Skeletal muscle cell (primary cell): Measurements from ENCODE around the gene CCDC73.
"Not testable (repeated sequence)": the region's sequence is repeated elsewhere in the genome, so short reads cannot be mapped to it uniquely, and the experiment has no call there.

Experiments
- DNase-seq: peaks from one replicate; pipeline ENCODE4 v3.0.0-alpha.2; 2010; ENCODE audit warnings: low read depth
- H3K4me3 ChIP-seq: 2 replicates; pipeline ENCODE4 v1.5.1; 2011; ENCODE audit warnings: low read depth, mild to moderate bottlenecking, control low read depth, low read length, moderate library complexity

CCDC73 gene

DNA sequence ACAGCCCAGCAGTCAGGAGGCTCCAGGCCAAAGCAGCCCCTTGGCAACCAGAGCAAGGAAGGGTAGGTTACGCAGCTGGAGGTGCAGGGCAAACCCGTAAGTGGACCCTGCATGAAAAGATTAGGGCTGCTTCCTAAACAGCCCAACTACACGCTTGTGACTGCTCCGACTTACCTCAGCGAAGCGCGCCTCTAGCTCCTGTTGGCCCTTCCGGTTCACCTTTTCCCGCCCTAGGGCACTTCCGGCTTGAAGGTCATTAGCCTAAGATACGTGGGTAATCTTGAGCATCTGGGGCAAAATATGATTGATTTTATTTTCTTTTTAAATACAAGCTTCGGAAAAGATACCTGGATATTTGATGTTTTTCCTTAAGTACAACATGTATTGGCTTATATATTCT is at the start of gene CCDC73:
Gene CCDC73 (minus strand): TSS at position 224 of the 400 bp plus-strand sequence. CDS start 34,419 bp downstream, outside the sequence.
- DNase-seq, result no peak
- H3K4me3 ChIP-seq, result no peak within 1 kb of the TSS

DNA sequence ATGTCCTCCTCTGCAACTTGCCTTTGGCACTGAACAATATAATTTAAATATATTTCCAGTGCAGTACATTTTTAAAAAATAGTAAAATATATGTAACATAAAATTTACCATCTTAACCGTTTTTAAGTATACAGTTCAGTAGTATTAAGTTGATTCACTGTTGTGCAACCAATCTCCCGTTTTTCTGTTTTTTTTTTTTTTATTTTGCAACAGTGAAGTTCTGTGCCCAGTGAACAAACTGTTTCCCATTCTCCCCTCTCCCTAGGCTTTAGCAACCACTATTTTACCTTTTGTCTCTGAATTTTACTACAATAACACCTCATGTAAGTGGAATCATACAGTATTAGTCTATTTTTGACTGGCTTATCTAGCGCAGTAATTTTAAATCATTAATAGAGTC is 49.1 kb upstream of the CCDC73 start:
- no peak for DNase-seq
- no peak overlapping the region for H3K4me3 ChIP-seq

GRCh38 chr11:32840587-32840986 is 46.1 kb upstream of the CCDC73 start:
- H3K4me3 ChIP-seq, result no peak overlapping the region
- DNase-seq, result no peak

GRCh38 chr11:32839308-32839707 is 44.8 kb upstream of the CCDC73 start:
- no peak overlapping the region for H3K4me3 ChIP-seq

DNA sequence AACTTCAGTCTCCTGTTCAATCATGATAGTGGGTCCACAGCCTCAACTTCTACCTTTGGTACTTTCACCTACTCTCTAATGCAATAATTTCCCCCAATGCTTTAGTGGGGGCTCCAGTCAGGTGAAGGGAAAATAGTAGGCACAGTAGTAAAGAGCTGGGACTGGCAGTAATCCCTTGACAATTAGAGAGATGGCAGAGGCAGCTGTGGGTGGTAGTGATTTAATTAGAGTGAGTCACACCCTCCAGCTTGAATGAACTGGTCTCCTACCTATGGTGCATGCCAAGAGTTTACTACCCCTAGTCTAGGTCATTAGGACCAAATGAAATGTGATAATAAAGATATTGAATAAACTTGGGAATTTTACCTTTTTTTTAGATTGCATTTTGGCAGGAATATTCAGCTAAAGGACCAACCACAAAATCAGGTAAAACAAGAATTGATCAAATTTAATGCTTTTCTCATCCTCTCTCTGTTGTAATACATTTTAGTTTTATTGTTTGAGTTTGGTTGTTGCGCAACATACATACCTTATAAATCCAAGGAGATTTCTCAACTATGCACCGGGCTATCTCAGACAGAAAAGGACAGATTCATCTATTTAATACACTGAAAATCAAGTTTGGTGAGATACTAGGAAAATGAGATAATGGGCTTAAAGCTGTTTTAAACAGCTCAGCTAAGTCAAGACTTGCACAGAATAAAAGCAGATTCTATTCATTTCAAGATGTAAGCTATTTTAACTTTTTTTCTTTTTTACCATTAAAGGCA is 44.2 kb upstream of the CCDC73 start:
- H3K4me3 ChIP-seq, result no peak overlapping the region
- DNase-seq, result no peak

More at GRCh38 chr11:32839308-32839707, 44.8 kb upstream of the CCDC73 start:
- DNase-seq, result no peak

DNA sequence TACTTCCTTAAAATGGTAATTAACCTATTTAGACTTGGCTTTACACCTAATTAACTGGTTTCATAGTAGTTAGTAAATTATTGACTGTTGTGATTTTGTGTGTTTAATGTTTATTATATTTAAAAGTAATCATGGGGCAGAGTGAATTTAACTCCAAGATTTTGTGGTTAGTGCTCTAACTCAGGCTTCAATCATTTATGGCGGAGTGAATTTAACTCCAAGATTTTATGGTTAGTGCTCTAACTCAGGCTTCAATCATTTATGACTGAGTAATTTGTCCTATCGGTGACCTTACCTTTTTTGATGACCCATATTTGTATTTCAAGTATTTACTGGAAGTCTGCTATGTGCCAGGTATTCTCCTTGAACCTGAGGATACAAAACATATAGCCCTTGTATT is 42.5 kb upstream of the CCDC73 start:
- no peak overlapping the region for H3K4me3 ChIP-seq
- no peak for DNase-seq

DNA sequence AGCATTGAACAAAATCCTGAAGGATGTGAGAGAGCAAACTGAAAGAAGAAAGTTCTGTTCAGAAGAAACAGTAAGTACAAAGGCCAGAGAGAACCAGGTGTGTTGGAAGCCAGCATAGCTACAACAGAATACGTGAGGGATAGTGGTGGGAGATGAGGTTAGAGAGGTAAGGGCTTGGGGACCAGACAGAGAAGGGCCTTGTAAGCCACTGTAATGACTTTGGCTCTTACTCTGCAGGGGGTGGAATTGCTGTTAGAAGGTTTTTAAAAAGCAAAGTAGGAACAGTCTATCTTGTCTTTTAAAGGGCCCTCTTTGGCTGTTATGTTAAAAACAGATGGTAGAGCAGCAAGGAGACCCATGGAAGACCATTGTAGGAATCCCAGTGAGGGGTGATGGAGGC is 39.5 kb upstream of the CCDC73 start:
- H3K4me3 ChIP-seq, result no peak overlapping the region
- DNase-seq, result no peak

GRCh38 chr11:32831221-32831620 is 36.8 kb upstream of the CCDC73 start:
- no peak for DNase-seq
- H3K4me3 ChIP-seq, result no peak overlapping the region

GRCh38 chr11:32830796-32831195 is 36.3 kb upstream of the CCDC73 start:
- no peak for DNase-seq
- H3K4me3 ChIP-seq, result no peak overlapping the region

- DNase-seq, result no peak
- peak overlapping the region; percentile 54 for H3K4me3 ChIP-seq
Measured at GRCh38 chr11:32830413-32830738, 35.9 kb upstream of the CCDC73 start.

- peak within 1 kb of the TSS; percentile 54 for H3K4me3 ChIP-seq
- no peak for DNase-seq
Measured at GRCh38 chr11:32829680-32830412, 35.4 kb upstream of the CCDC73 start, which contains the start of gene PRRG4. PRRG4 (plus strand) TSS chr11:32829927; CDS start chr11:32830530, 603 bp downstream.

DNA sequence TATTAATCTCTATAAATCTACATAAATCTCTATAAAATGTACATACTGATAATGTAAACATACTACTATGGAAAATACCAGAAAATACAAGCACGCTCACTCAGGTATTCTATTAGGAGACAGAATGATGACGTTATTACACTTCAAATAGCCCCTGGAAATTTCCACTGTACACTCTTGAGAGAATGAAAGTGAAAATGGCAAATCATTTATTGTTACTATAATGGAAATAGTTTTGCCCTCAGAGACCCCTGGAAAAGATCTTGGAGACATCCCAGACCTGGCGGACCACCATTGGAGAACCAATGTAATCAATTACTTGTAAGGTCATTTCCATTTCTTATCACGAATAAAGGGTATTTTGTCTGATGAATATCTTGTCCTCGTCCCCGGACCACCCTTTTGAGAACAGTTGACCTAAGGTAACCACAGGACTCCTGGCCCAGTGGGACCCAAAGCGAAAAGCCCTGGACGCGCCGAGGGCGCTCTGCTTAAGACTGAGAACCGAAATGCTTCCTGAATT is 34.8 kb upstream of the CCDC73 start:
- DNase-seq, result no peak
- peak overlapping the region; percentile 54 for H3K4me3 ChIP-seq

DNA sequence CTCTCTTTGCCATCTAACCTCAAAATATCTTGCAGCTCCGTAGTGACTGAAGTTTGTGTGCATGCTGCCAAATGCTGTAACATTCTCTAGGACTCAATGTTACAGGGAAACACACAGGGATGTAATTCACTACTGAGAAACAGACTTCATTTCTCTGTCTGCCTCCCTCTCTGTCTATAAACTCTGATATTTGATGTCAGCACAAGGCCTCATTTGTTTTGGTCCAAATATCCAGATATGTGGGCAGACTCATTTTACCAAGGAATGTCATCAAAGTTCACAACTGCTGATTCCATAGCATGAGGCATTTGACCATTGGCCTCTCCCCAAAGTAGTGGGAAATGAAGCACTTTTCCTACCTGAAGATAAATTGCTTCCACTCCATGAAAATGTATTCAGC is 32.8 kb upstream of the CCDC73 start:
- no peak overlapping the region for H3K4me3 ChIP-seq
- DNase-seq, result no peak

- DNase-seq, result no peak
- no peak overlapping the region for H3K4me3 ChIP-seq
Measured at GRCh38 chr11:32826113-32826512, 31.7 kb upstream of the CCDC73 start.

DNA sequence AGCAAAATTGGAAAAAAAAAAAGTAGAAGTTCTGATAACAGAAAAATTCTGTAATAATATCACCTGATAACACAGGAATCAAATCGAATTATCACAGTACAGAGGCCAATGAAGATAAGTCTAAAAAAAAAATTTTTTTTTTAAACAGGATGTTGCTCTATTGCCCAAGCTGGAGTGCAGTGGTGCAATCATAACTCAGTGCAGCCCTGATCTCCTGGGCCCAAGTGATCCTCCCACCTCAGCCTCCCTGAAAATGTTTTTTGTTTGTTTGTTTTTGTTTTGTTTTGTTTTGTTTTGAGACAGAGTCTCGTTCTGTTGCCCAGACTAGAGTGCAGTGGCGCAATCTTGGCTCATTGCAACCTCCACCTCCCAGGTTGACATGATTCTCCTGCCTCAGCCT is 29.2 kb upstream of the CCDC73 start:
- DNase-seq, H3K4me3 ChIP-seq: not testable (repeated sequence)

GRCh38 chr11:32821917-32822560 is 27.6 kb upstream of the CCDC73 start:
- DNase-seq, result no peak
- no peak overlapping the region for H3K4me3 ChIP-seq

DNA sequence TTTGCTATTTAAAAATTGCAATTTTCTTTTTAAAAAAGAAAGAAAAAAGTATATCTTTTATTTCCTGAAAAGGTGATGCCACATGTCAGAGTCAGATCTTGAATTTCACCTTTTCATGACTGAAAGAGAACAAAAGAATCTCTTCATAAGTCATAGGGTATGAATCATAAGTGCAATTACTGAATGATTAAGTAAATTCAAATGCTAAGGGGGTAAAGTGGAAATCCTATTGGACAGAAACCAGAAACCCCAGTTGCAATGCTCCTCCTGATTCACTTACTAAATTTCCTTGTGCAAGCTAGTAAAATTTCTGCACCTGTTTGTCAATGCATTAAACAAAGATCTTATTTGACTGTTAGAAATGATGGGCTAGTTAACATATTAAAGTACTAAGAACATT is 27.1 kb upstream of the CCDC73 start:
- H3K4me3 ChIP-seq, result no peak overlapping the region
- DNase-seq, result no peak

GRCh38 chr11:32820497-32820896 is 26.0 kb upstream of the CCDC73 start:
- DNase-seq, result no peak
- no peak overlapping the region for H3K4me3 ChIP-seq

- no peak overlapping the region for H3K4me3 ChIP-seq
- no peak for DNase-seq
Measured at GRCh38 chr11:32819187-32819586, 24.7 kb upstream of the CCDC73 start.

- DNase-seq, result no peak
- H3K4me3 ChIP-seq, result no peak overlapping the region
Measured at GRCh38 chr11:32817852-32818183, 23.4 kb upstream of the CCDC73 start.
